A673 (cell line): ENCODE results near the gene FBN1.

Experiments used
- EZH2 ChIP-seq: fragments of 200-600 bp; sonication (generic); IDR thresholded peaks from 2 replicates; pipeline ENCODE4 v1.6.1; 2017; ENCODE audit warnings: borderline replicate concordance, low read depth, mild to moderate bottlenecking, mixed read lengths, antibody characterized with exemption, low read length; ENCODE audit not compliant: poor library complexity, severe bottlenecking
- TF ChIP-seq, protein P1 (sequence below): fragments of 300-800, 200-600 bp; sonication (generic); conservative IDR thresholded peaks from 2 replicates; pipeline ENCODE4 v1.5.1; 2017; ENCODE audit warnings: low read depth, mild to moderate bottlenecking, antibody characterized with exemption, low read length, moderate library complexity, mixed read lengths

DNA sequence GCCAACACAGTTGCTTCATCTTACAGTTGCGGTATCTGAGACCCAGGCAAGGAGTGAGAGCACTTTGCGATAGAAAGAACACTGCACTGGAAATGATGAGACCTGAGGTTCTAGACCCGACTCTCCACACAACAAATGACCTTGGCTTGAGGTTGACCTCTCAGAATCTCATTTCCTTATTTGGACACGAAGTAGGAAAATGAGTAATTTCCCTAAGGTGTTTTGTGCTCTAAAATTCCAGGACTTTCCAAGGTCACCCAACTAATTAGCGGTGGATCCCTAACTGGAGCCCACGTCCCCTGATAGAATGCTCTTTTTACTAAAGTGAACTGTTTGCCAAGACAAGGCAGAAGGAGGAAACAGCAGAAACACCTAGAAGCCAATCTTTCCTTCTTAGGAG, 26.7 kb upstream of the FBN1 start:
- TF ChIP-seq, protein P1, sequence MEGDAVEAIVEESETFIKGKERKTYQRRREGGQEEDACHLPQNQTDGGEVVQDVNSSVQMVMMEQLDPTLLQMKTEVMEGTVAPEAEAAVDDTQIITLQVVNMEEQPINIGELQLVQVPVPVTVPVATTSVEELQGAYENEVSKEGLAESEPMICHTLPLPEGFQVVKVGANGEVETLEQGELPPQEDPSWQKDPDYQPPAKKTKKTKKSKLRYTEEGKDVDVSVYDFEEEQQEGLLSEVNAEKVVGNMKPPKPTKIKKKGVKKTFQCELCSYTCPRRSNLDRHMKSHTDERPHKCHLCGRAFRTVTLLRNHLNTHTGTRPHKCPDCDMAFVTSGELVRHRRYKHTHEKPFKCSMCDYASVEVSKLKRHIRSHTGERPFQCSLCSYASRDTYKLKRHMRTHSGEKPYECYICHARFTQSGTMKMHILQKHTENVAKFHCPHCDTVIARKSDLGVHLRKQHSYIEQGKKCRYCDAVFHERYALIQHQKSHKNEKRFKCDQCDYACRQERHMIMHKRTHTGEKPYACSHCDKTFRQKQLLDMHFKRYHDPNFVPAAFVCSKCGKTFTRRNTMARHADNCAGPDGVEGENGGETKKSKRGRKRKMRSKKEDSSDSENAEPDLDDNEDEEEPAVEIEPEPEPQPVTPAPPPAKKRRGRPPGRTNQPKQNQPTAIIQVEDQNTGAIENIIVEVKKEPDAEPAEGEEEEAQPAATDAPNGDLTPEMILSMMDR = no peak
- TF ChIP-seq EZH2 = no peak
